MM.1S (cell line): ENCODE results near the gene COPZ1.

Experiments
- EZH2 ChIP-seq: fragments of 300-600 bp; sonication (generic); optimal IDR thresholded peaks from 2 replicates; pipeline ENCODE3; 2017; ENCODE audit warnings: low read depth, mild to moderate bottlenecking, antibody characterized with exemption, low read length, mixed read lengths
- TF ChIP-seq, protein P1 (sequence below): fragments of 300-600 bp; sonication (generic); IDR thresholded peaks from 2 replicates; pipeline ENCODE4 v1.5.1; 2016; ENCODE audit warnings: antibody characterized with exemption, low read length, mixed read lengths

DNA sequence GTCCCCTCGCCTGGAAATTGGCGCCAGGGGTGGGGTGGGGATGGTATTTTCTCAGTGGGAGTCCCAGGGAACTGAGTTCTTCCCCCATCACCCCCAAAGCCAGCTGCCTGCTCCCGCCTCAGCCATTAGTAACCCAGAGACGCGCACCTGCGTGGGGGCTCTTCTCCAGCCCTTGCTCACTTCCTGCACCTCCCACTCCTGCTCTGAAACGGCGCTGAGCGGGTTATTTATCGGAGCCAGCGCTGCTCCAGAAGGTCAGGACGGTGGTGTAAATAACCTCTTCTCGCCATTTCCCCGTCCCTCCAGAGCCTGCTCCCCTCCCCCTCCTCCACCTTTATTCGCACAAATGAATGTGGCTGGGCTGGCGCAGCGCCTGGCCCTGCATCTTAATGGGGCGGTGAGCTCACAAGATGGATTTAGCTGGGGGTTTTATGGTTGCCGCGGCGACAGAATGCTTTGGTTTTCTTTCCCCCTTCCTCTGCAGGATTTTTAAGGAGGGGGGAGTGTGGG, 27.1 kb downstream of the COPZ1 start:
- TF ChIP-seq, protein P1, sequence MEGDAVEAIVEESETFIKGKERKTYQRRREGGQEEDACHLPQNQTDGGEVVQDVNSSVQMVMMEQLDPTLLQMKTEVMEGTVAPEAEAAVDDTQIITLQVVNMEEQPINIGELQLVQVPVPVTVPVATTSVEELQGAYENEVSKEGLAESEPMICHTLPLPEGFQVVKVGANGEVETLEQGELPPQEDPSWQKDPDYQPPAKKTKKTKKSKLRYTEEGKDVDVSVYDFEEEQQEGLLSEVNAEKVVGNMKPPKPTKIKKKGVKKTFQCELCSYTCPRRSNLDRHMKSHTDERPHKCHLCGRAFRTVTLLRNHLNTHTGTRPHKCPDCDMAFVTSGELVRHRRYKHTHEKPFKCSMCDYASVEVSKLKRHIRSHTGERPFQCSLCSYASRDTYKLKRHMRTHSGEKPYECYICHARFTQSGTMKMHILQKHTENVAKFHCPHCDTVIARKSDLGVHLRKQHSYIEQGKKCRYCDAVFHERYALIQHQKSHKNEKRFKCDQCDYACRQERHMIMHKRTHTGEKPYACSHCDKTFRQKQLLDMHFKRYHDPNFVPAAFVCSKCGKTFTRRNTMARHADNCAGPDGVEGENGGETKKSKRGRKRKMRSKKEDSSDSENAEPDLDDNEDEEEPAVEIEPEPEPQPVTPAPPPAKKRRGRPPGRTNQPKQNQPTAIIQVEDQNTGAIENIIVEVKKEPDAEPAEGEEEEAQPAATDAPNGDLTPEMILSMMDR: no peak
- no peak for TF ChIP-seq EZH2
